Epithelial cell of proximal tubule (primary cell): ENCODE results near the gene ICA1L. TPM values are rescaled to one million over a fixed set of nuclear protein-coding genes. Genes with fewer than 3 reads are reported as not detected.

Experiments used
- DNase-seq: peaks from one replicate; pipeline ENCODE4 v3.0.0-alpha.2; 2011; ENCODE audit warnings: low read depth
- H3K4me3 ChIP-seq: 2 replicates; pipeline ENCODE4 v1.5.1; 2011; ENCODE audit warnings: low read depth, mild to moderate bottlenecking, low read length
- total RNA-seq: library from RNA; depleted of rRNA; stranded (reverse); fragments of >200 nt; gene quantifications from 2 replicates; pipeline ENCODE4 v1.2.3, GENCODE V29; 2015
- TF ChIP-seq, protein P1 (sequence below): conservative IDR thresholded peaks from 2 replicates; pipeline ENCODE4 v1.5.1; 2012; ENCODE audit warnings: low read depth, mild to moderate bottlenecking, low read length

Gene ICA1L
- total RNA-seq, 1 donor from 2014 or later: 3.3 TPM

GRCh38 chr2:202756598-202756997, 115.0 kb downstream of the ICA1L start:
- DNase-seq: no peak
- no peak overlapping the region for H3K4me3 ChIP-seq
- TF ChIP-seq, protein P1, sequence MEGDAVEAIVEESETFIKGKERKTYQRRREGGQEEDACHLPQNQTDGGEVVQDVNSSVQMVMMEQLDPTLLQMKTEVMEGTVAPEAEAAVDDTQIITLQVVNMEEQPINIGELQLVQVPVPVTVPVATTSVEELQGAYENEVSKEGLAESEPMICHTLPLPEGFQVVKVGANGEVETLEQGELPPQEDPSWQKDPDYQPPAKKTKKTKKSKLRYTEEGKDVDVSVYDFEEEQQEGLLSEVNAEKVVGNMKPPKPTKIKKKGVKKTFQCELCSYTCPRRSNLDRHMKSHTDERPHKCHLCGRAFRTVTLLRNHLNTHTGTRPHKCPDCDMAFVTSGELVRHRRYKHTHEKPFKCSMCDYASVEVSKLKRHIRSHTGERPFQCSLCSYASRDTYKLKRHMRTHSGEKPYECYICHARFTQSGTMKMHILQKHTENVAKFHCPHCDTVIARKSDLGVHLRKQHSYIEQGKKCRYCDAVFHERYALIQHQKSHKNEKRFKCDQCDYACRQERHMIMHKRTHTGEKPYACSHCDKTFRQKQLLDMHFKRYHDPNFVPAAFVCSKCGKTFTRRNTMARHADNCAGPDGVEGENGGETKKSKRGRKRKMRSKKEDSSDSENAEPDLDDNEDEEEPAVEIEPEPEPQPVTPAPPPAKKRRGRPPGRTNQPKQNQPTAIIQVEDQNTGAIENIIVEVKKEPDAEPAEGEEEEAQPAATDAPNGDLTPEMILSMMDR: no peak

GRCh38 chr2:202754936-202755335, 116.6 kb downstream of the ICA1L start:
- no peak overlapping the region for H3K4me3 ChIP-seq
- DNase-seq: no peak
- TF ChIP-seq, protein P1: no peak

GRCh38 chr2:202752071-202752470, 119.5 kb downstream of the ICA1L start:
- TF ChIP-seq, protein P1: no peak
- no peak for DNase-seq
- no peak overlapping the region for H3K4me3 ChIP-seq

- TF ChIP-seq, protein P1: no peak
- DNase-seq: no peak
- H3K4me3 ChIP-seq: no peak overlapping the region
Measured at GRCh38 chr2:202750763-202751427, 120.7 kb downstream of the ICA1L start.

GRCh38 chr2:202749477-202749876, 122.1 kb downstream of the ICA1L start:
- TF ChIP-seq, protein P1: no peak
- DNase-seq: no peak
- H3K4me3 ChIP-seq: no peak overlapping the region

GRCh38 chr2:202743613-202744012, 128.0 kb downstream of the ICA1L start:
- TF ChIP-seq, protein P1: no peak
- H3K4me3 ChIP-seq: no peak overlapping the region
- DNase-seq: no peak

DNA sequence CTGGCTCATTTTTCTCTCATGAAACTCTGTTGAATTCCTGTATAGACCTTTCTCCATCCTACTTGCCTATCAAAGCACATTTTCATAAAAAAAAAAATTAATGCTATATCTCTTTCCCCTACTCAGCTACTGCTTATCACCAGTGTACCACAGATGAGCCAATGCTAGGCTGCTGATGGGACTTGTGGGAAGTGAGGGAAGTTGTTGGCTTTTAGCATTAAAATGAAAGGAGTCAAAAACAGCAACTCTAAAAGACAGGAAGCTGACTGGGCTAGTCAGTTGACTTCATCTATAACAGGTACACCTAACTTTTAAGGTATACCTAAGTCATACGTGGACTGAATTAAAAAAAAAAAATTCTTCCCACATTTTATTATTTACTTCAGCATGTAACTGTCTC, 134.7 kb downstream of the ICA1L start:
- no peak for DNase-seq
- TF ChIP-seq, protein P1: no peak
- H3K4me3 ChIP-seq: no peak overlapping the region
